Osteocyte (in vitro differentiated cells): ENCODE measurements around the gene SYT13. TPM values are rescaled to one million over a fixed set of nuclear protein-coding genes. Genes with fewer than 3 reads are reported as not detected.

Source experiments
- DNase-seq: peaks from one replicate; pipeline ENCODE4 v3.0.0; 2021; ENCODE audit warnings: mixed read lengths; ENCODE audit not compliant: unreplicated experiment; ENCODE audit errors: extremely low spot score
- H3K27ac Mint-ChIP-seq: one replicate; pipeline ENCODE4 v1.8.0; 2021; ENCODE audit warnings: mild to moderate bottlenecking, mixed read lengths; ENCODE audit not compliant: unreplicated experiment
- H3K27me3 Mint-ChIP-seq: one replicate; pipeline ENCODE4 v1.8.0; 2021; ENCODE audit warnings: mixed read lengths; ENCODE audit not compliant: unreplicated experiment
- H3K36me3 Mint-ChIP-seq: one replicate; pipeline ENCODE4 v1.8.0; 2021; ENCODE audit warnings: mixed read lengths; ENCODE audit not compliant: unreplicated experiment
- H3K4me1 Mint-ChIP-seq: one replicate; pipeline ENCODE4 v1.8.0; 2021; ENCODE audit warnings: mixed read lengths; ENCODE audit not compliant: unreplicated experiment
- H3K4me3 Mint-ChIP-seq: one replicate; pipeline ENCODE4 v1.8.0; 2021; ENCODE audit warnings: mild to moderate bottlenecking, moderate library complexity, mixed read lengths; ENCODE audit not compliant: unreplicated experiment
- H3K9me3 Mint-ChIP-seq: one replicate; pipeline ENCODE4 v1.8.0; 2021; ENCODE audit warnings: mixed read lengths; ENCODE audit not compliant: unreplicated experiment
- CTCF ChIP-seq: fragments of 200-600 bp; sonication (generic); IDR thresholded peaks from 2 replicates; pipeline ENCODE4 v1.5.0; 2021; ENCODE audit warnings: antibody characterized with exemption, mild to moderate bottlenecking, moderate library complexity
- total RNA-seq: library from RNA; stranded (reverse); gene quantifications from 2 replicates; pipeline ENCODE4 v1.2.1, GENCODE V29; 2021

SYT13 gene
- total RNA-seq, 1 donor from 2014 or later, result 0.13 TPM

- Mint-ChIP-seq H3K36me3 (no peaks in the 10 kb centered on the region), H3K4me1 (no peaks in the 10 kb centered on the region), H3K9me3 (peaks cover 18% of the 10 kb centered on the region), H3K4me3 (no peak overlapping the region), H3K27ac (no peak overlapping the region), H3K27me3 (peaks cover 68% of the 10 kb centered on the region)
- TF ChIP-seq CTCF, result no peak
- DNase-seq, result peak; percentile 77
These were observed 37.6 kb upstream of the SYT13 start for GRCh38 chr11:45323601-45324249.

DNA sequence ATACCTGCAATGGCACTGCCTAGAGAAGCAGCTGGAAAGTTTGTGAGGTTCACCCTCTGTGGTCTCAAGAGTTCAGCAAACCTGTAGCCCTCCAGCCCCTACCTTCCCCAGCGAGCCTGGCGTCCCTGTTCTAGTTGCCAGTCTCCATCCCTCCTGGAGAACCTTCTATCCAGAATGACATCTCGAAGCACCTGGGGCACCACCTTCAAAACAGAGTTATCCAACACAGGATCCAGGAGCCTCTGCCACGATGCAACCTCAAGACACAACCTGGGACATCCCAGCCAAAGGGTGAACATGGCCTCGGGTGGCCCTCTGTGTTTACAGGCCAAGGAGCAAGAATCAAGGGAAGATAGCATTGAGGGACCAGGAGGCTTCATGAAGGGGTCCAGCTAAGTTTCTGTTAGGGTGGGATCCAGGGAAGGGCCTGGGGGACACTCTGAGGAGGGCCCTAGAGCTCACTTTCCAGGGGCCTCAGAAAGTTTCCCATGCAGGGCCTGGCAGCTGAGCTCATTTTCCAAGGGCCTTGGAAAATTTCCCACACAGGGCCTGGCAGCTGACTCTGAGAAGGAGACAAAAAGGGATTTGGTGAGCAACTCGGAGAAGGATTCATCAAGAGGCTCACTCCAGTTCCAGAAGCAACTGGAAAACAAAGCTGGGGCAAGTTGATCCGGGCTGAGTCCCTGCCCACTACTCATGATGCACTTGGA, 36.9 kb upstream of the SYT13 start:
- TF ChIP-seq CTCF, result no peak
- peak; percentile 64 for DNase-seq
- no peak overlapping the region for H3K4me3 Mint-ChIP-seq
- no peaks in the 10 kb centered on the region for H3K36me3 Mint-ChIP-seq
- H3K9me3 Mint-ChIP-seq, result peaks cover 18% of the 10 kb centered on the region
- no peak overlapping the region for H3K27ac Mint-ChIP-seq
- H3K27me3 Mint-ChIP-seq, result peaks cover 70% of the 10 kb centered on the region
- H3K4me1 Mint-ChIP-seq, result no peaks in the 10 kb centered on the region

GRCh38 chr11:45322111-45322705, 36.1 kb upstream of the SYT13 start:
- peak; percentile 44 for DNase-seq
- Mint-ChIP-seq H3K27ac (no peak overlapping the region), H3K27me3 (peaks cover 73% of the 10 kb centered on the region), H3K4me1 (no peaks in the 10 kb centered on the region), H3K36me3 (no peaks in the 10 kb centered on the region), H3K9me3 (peaks cover 11% of the 10 kb centered on the region), H3K4me3 (no peak overlapping the region)
- TF ChIP-seq CTCF, result no peak

- TF ChIP-seq CTCF, result no peak
- H3K9me3 Mint-ChIP-seq, result peaks cover 5% of the 10 kb centered on the region
- H3K36me3 Mint-ChIP-seq, result no peaks in the 10 kb centered on the region
- no peak overlapping the region for H3K4me3 Mint-ChIP-seq
- no peak overlapping the region for H3K27ac Mint-ChIP-seq
- H3K27me3 Mint-ChIP-seq, result peaks cover 71% of the 10 kb centered on the region
- no peaks in the 10 kb centered on the region for H3K4me1 Mint-ChIP-seq
- DNase-seq, result peak; percentile 60
These were observed 35.5 kb upstream of the SYT13 start for GRCh38 chr11:45321669-45322068.

- H3K4me1 Mint-ChIP-seq, result no peaks in the 10 kb centered on the region
- H3K27me3 Mint-ChIP-seq, result peaks cover 66% of the 10 kb centered on the region
- H3K9me3 Mint-ChIP-seq, result peaks cover 3% of the 10 kb centered on the region
- no peaks in the 10 kb centered on the region for H3K36me3 Mint-ChIP-seq
- no peak for TF ChIP-seq CTCF
- H3K27ac Mint-ChIP-seq, result no peak overlapping the region
- DNase-seq, result peak; percentile 75
- no peak overlapping the region for H3K4me3 Mint-ChIP-seq
These were observed 35.0 kb upstream of the SYT13 start for GRCh38 chr11:45321031-45321595.
